GM21381 (cell line): ENCODE measurements around the gene CPNE1.
"Not testable (repeated sequence)": the region's sequence is repeated elsewhere in the genome, so short reads cannot be mapped to it uniquely, and the experiment has no call there.

Experiments
- ATAC-seq: cut with Tn5 transposase; IDR thresholded peaks from one replicate; pipeline ENCODE4 v1.9.1; 2021; ENCODE audit warnings: mild to moderate bottlenecking, moderate library complexity; ENCODE audit not compliant: unreplicated experiment

CPNE1 gene

DNA sequence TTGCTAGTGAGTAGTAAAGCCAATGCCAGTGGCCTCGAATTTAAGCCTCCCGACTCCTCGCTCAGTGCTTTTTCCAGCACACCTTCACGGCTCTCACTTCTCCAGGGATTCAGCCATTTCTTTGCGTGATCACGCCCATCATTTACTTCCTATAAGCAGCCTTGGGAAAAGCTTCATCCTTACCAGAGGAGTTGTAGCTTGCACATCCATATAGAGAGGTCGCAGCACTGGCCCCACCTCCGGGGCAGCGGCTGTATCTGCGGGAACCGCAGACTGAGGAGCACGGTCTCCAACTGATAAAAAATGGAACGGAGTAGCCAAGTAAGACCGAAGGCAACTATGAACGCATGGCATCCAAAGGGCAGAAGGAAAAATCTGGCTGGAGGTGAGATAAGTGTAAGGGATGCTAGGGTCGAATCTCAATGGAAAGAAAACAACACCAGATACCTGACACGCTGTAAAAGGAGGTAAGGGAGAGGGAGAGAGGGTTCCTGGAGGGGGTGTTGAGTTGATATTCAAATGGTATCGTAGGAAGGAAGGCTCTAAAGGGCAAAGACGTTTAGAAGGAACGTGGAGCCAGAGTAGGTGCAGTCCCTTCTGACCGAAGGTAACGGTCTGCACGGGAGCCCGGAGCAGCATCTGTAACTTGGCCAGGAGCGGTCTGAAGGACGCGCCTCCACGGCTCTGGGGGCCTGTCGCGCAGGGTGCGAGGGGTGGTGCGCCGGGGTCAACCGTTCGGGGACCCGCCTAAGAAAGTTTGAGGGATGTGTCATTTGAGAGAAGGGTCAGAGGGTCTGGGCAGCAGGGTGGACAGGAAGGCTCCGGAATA is 33.8 kb upstream of the CPNE1 start:
- peak; percentile 27 for ATAC-seq

DNA sequence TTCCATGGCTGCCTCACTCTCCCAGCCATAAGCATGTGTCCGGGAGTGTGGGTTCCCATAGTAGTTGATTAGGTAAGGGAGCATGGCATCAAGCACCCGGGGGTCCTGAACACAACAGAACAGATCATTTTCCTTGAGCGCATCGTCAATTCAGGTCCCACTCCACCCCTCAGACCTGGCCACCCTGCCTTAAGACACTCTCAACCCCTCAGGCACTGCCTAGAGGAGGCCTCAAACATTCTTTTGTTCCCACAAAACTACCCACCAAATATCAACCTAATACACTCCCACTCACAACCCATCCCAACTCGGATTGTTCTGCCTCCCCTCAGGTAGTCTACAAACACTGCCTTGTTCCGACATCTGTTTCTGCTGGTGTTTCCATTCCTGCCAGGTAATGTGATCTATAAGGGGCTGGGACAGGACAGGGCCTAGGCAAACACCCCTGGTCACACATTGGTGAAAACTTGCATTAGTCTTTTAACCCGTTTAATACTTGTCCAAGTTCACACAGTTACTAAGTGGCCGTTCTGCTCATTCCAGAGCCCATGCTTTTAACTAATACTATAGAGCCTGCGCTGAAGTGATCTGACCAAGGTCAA is 33.1 kb upstream of the CPNE1 start:
- ATAC-seq = no peak

- no peak for ATAC-seq
These were observed 31.3 kb upstream of the CPNE1 start for GRCh38 chr20:35695978-35696377.

DNA sequence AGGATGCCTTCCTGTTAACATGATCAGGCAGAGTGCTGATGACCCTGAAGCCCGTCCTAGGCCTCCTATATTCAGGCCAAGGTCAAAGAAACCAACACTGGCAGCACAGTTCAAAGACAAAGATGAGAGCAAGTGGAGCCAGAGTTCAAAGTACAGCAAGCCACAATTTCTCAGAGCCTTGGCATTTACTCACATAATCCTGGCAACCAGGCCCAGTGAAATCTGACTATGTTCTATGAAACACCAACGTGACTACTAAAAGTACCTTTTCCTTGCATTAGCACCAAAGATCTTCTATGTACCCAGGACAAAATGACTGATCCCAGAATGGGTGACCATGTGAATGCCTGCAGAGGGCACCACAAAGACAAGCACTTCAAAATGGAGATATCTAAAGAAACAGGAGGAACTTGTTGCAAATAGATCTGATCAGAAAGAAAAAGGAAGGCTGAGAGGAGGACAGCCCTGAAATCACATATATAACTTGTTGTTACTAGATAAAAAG is 30.6 kb upstream of the CPNE1 start:
- no peak for ATAC-seq

GRCh38 chr20:35690265-35690664 is 25.6 kb upstream of the CPNE1 start:
- ATAC-seq = no peak

GRCh38 chr20:35686872-35687271 is 22.2 kb upstream of the CPNE1 start:
- not testable (repeated sequence) for ATAC-seq

- not testable (repeated sequence) for ATAC-seq
These were observed 20.7 kb upstream of the CPNE1 start for GRCh38 chr20:35685368-35685767.

- ATAC-seq = no peak
These were observed 17.3 kb upstream of the CPNE1 start for GRCh38 chr20:35681960-35682359.

- no peak for ATAC-seq
These were observed 15.9 kb upstream of the CPNE1 start for GRCh38 chr20:35680452-35681183.

- no peak for ATAC-seq
These were observed 10.2 kb upstream of the CPNE1 start for GRCh38 chr20:35674921-35675320.

DNA sequence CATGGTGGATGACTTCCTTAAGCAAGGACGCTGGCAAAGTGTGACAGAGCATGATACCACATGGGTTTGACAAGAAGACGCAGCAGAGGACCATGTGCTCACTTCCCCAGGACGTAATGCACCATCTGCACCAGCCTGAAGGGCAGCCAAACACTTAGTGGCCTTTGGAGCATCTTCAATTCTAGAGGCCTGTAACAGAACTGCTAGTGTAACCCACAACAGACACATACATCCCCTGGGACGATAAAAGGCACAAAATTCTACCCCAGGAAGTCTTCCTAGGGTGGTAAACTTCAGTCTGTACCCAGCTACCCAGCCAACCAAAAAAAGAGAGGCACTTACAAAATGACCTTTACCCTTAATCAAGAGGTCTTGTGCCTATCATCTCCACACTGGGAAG is 9.2 kb upstream of the CPNE1 start:
- ATAC-seq = no peak

DNA sequence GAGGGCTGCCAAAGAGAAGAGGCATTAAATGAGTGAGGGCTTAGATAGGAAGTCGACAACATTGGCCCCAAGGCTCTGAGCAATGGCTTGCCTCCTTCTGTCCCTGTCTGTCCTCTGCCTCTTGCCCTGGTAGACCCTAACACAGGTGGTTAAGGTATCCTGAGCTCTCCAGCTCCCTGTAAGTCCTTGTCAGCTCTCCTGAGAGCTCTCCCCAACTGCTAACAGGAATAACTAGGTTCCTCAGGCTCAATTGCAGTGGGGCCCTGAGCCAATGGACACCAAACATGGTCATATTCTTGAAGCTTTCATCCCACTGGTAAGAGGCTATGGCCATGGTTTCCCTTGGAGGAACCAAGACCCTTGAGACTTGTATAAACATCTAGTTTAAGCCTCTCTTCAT is 5.0 kb upstream of the CPNE1 start:
- ATAC-seq = no peak

DNA sequence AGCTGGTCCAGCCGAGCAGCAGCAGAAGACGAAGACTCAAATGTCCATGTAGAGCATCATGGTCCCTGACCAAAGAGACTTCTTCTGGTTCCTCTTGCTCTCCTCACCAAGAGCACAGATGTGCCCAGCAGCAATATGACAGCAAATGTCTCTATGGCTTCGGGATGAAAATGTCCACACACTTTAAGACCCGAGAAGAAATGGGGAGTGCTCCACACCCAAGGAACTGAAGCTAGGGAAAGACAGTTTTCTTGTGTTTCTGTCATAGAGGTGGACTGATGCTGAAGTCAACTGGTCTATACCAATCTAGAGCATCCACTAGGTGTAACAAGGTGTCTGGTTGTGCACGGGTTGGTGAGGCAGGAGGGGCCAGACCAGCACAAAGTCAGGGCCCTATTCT is 4.5 kb upstream of the CPNE1 start:
- no peak for ATAC-seq

GRCh38 chr20:35665949-35666288 is 1.2 kb upstream of the CPNE1 start:
- no peak for ATAC-seq

DNA sequence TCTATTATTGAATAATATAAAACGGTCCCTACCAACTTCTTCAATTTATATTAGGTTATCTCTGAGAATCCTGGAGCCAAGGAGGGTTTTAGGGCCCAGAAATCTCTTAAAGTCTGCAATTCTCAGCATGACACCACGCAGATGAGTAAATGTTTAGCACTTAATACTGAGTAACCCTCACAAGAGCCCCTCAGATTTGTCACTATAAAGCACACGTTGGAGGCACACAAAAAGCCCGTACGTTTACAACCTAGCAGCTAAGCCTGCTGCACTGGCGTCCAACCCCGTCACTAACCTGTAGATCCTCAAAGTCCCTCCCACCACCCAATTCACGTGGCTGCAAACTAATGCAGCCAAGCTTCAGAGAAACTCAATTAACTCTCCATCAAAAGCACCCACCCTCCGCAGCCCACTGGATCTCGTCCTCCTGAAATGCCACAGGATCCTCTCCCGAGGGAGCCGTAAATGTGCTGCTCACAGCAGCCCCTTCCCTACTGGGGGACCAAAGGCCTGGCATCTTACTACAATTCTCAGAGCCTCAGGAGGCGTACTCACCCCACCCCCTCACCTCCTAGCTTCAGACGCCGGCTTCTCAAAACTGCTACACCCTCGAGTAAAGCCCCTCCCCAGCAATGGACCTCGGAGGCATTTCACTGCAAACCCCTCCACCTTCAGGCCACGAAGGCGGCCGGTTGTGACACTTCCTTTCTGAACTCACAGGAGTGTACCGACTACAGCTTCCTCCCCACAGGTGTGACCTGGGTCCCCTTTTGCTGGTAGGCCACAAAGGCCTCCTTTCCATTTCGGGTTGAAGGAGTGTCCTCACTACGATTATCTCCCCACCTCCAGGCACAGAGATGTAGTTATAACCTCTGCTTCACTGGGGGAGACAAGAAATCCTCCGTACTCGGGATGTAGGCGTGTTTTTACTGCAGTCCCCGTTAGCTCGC is 909 bp downstream of the CPNE1 start:
- peak; percentile 33 for ATAC-seq

GRCh38 chr20:35662551-35662950 is 2.1 kb downstream of the CPNE1 start:
- ATAC-seq = no peak

- no peak for ATAC-seq
These were observed 2.8 kb downstream of the CPNE1 start for GRCh38 chr20:35661908-35662307.

DNA sequence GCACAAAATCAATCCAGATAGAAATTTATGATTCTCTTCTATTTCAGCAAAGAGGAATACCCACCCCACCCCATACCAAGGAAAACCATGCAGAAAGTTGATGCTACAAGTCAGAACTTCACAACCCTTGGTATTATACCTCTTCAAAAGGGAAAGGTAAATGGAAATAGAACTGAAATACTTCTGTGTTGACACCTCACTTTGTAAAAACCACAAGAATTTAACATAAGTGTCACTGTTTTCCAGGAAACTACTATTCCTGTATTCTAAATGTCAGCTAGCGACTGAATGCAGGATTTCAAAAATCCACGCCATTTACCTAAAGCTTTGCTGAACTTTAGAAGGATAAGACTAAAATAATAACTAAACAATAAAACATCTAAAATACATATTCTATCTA is 3.6 kb downstream of the CPNE1 start:
- no peak for ATAC-seq

DNA sequence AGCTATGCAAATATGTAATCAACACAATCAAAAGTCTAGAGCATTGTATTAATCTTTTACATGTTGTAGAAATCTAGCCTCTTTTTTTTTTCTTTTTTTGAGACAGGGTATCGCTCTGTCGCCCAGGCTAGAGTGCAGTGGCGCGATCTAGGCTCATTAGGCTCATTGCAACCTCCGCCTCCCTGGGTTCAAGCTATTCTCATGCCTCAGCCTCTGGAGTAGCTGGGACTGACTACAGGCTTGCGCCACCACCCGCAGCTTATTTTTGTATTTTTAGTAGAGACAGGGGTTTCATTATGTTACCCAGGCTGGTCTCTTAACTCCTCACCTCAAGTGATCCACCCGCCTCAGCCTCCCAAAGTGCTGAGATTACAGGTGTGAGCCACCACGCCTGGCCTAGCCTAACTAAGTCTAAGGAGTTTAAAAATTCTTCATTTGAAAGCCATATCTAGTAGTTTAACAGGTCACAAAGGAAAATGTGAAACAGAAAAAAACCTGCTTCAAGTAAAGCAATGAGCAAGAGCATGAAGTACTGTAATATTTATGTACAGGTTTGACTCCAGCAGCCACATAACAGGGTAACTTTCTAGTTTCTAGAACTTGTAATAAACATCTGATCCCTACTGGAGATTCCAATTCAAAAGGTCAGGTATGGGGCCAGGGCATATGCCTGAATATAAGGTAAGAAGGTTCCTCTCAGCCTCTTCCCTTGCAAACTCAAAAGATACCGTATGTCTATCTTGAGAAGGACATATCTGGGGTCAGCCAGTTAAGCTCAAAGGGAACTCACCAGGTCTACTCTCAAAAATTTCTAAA is 4.4 kb downstream of the CPNE1 start:
- no peak for ATAC-seq

DNA sequence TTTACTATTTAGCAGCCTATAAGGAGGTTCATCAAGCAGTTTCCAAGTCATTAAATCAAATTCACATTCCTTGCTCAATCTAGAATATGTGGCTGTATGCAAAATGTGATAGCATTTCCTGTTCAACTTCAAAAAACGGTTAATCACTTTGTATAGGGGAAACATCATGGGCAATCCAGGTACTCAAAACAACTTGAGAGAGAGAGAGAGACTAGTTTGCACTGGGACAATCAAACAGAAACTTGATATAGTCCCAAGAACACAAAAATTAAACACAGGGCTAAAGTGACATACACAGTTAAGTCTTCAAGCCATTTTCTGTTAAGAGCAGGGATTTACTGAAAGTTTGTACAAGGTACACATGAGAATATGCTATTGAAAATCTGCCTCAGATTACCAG is 7.4 kb downstream of the CPNE1 start:
- ATAC-seq = no peak
